Activated CD4-positive, alpha-beta T cell treated with anti-CD3 and anti-CD28 coated beads for 48 hours (primary cell): ENCODE results near the gene CTDSPL.
"Not testable (repeated sequence)": the region's sequence is repeated elsewhere in the genome, so short reads cannot be mapped to it uniquely, and the experiment has no call there.

Experiments
- DNase-seq: peaks from one replicate; pipeline ENCODE4 v3.0.0-alpha.2; 2020

CTDSPL gene, protein sequence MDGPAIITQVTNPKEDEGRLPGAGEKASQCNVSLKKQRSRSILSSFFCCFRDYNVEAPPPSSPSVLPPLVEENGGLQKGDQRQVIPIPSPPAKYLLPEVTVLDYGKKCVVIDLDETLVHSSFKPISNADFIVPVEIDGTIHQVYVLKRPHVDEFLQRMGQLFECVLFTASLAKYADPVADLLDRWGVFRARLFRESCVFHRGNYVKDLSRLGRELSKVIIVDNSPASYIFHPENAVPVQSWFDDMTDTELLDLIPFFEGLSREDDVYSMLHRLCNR

DNA sequence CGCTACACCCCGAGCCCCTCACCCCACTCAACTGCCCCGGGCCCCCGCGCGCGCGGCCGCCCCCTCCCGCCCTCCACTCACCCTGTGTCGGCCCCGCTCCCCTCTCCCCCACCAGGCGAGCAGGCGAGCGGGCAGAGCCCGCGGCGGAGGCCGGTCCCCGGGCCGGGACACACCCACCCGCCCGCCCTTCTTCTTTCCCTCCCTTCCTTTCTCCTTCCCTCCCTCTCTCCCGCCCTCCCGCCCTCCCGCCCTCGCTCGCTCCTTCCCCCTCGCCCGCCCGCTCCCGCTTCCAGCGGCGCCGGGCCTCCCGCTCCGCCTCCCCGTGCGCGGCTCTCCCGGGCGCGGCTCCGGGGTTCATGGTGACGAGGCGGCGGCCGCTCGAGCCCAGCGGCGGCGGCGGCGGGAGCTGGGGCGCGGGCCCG lies at the start of gene CTDSPL:
TSS of gene CTDSPL (plus strand) at position 261 of the 422 bp plus-strand sequence. CDS start 320 bp downstream, outside the sequence.
- DNase-seq, result peak; percentile 12

- DNase-seq, result no peak
These were observed 49.2 kb upstream of the CTDSPL start for GRCh38 chr3:37812499-37812896.

DNA sequence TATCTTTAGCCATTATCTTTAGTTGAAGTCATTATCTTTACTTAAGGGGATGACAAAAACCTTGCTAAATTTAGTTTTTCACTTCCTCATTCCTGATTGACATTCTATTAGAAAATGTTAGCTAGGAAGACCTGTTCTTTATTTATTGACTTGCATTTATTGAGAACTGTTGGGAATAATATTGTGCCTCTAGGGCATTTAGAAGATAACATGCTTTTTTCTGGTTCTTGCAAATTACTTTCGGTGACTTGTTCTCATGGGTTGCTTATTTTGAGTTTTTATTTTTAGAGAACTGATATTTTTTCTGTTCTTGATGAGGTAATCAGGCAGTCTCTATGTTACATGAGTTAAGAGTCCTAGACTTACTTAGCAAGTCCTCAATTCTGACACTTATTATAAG lies 48.3 kb upstream of the CTDSPL start:
- DNase-seq, result no peak

DNA sequence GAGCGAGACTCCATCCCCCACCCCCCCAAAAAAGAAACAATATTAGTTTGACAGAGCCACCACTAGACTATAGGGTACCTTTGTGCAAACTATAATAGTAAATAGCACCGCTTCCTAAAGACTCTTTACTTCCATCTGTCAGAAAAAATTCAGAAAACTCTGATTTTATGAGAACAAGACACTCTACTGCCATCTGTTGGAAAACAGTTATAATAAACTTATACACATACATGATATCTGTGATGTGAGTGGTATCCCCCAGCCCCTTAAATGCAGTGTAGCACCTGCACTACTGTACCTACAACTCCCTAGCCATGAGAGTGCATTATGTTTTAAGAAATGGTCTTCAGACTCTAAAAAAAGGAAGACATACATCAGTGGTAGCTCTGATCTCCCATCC lies 47.1 kb upstream of the CTDSPL start:
- no peak for DNase-seq

DNA sequence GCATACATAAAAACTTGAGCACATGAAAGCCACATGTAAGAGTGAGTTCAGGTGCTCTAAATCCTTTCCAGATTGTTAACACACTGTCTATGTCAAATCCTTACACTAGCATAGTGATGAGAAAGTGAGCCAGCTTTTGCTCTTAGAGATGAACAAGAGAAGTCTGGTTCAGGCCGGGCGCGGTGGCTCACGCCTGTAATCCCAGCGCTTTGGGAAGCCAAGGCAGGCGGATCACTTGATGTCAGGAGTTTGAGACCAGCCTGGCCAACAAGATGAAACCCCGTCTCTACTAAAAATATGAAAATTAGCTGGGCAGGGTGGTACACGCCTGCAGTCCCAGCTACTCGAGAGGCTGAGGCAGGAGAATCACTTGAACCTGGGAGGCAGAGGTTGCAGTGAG lies 46.5 kb upstream of the CTDSPL start:
- DNase-seq, result not testable (repeated sequence)

GRCh38 chr3:37816271-37816670 lies 45.4 kb upstream of the CTDSPL start:
- DNase-seq, result no peak

- DNase-seq, result no peak
These were observed 42.1 kb upstream of the CTDSPL start for GRCh38 chr3:37819591-37819990.

DNA sequence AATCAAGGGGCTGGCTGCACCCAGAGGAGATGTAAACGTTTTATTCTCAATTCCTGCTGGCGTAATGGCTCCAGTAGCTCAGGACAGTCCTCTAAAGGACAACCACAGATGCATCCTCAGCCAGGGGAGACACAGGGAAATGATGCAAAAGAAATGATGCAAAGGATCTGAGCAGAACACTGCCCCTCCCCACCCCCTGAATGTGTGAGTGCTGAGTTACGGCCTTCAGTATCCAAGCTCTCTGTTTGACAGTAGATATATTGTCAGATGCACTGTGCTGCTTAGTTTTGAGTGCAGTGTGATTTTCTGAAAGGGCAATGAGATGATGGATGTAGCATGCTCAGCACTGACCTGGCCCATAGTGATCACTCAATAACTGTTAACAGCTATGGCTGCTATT lies 41.4 kb upstream of the CTDSPL start:
- DNase-seq, result no peak

GRCh38 chr3:37823189-37823588 lies 38.5 kb upstream of the CTDSPL start:
- DNase-seq, result no peak

DNA sequence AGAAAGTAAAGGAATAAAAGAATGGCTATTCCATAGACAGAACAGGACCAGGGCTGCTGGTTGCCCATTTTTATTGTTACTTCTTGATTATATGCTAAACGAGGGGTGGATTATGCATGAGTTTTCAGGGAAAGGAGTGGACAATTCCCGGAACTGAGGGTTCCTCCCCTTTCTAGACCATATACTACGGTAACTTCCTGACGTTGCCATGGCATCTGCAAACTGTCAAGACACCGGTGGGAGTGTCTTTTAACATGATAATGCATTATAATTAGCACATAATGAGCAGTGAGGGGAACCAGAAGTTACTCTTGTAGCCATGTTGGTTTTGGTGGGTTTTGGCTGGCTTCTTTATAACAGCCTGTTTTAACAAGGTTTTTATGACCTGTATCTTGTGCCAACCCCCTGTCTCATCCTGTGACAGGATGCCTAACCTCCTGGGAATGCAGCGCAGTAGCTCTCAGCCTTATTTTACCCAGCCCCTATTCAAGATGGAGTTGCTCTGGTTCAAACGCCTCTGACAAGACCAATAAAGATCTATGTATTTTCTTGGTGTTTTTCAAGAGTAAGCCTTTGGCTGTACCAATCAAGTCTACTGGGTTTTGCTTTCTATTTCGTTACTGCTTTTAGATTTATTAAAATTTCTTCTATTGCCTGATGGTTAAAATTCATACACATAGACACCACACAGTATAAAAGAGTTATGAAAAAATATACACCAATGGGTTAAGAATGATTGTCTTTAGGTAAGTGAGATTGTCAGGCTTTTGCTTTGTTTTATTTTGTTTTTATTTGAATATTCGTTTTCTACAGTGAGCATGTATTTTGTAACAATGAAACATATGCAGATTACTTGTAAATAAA lies 37.4 kb upstream of the CTDSPL start:
- DNase-seq, result no peak

- no peak for DNase-seq
These were observed 36.7 kb upstream of the CTDSPL start for GRCh38 chr3:37824954-37825328.

DNA sequence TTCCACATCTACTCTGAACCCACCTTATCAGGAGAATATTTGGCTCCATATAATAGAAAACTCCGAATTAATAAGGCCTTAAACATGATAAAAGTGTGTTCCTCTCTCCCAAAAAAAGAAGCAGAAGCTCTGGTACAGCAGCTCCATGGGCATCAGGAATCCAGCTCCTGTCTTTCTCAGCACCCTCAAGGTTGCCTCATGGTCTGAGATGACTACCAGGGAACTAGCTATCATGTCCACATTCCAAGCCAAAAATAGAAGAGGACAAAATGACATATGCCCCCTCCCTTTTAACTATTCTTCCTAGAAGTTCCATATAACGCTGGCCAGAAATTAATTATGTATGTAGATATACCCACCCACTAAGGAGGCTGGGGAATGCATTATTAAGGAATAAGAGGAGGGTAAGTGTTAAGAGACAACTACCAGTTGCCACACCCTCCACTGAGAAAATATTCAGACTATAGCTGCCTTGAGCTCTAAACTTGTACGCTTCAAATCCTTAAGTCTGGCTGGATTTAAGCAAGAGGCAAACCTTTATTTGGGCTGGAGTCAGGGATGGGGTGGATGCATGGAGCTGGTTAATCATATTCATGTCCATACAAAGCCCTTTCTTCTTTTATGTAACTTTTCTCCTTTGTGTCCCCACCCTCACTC lies 35.8 kb upstream of the CTDSPL start:
- DNase-seq, result no peak

GRCh38 chr3:37826502-37826901 lies 35.2 kb upstream of the CTDSPL start:
- DNase-seq, result no peak

- DNase-seq, result no peak
These were observed 34.7 kb upstream of the CTDSPL start for GRCh38 chr3:37826933-37827332.

- DNase-seq, result no peak
These were observed 29.2 kb upstream of the CTDSPL start for GRCh38 chr3:37832480-37832879.

DNA sequence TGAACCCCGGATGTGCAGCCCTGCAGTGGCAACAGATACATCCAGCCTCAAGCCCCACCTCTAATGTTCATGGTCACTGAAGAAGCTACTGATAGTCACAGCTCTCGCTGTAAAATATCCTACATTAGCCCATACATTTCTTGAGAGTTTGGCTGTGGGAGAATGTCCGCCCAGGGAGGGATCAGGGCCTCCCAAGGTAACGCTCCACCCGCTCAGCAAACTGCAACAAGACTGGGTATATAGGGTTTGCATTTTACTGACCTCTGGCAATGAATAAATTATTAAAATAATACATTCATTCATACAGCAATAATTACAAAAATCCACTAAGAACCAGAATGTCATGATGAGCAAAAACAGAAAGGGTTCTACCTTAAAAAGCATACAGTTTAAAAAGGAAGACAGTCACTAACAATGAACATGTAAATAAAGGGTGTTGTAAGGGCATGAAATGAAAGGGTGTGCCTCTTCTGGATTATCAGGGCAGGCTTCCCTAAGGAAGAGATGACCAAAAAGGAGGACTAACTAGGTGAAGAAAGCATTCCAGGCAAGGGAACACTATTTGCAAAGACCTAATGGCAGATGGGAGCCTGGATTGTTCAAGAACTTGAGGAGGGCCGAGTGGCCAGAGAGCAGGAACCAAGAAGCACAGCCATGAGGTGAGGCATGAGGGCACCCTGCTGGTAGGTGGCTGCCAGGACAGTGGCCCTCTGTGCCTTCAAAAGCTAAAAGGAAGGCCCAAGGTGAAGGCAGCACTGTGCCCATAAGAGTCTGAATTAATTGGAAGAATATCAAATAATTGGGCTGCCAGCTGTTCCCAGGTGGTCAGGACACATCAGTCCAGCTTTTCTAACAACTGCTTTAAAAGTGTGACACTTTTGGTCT lies 28.1 kb upstream of the CTDSPL start:
- no peak for DNase-seq

- DNase-seq, result no peak
These were observed 25.1 kb upstream of the CTDSPL start for GRCh38 chr3:37836589-37836988.

GRCh38 chr3:37847689-37848088 lies 14.0 kb upstream of the CTDSPL start:
- DNase-seq, result no peak

DNA sequence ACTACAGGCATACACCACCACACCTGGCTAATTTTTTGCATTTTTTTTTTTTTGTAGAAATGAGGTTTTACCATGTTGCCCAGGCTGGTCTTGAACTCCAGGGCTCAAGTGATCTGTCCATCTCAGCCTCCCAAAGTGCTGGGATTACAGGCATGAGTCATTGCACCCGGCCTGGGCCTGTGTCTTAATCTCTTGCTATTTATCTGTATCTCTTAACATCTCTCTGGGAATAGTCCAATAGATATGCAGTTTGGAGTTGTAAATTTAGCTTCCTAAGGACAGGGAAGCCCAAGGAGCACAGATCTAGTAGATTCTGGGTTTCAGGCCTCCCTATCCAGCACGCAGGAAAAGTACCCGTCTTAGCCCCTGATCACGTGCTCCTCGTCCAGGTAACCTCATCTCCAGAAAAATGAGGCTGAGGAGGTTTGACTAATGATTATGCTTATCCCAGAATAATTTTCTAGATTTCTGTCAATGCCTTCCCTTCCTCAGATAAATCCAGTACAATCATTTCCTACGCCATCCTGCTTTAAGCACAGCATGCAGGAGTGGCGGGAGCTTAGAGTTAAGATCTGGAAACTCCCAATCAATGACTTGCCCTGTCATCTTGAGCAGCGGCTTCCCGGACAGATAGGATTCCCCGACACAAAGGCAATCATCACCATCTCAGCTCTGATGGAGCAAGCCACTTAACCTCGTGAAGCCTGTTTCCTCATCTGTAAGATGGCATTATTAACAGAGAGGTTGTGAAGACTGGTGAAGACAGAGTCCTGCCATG lies 12.3 kb upstream of the CTDSPL start:
- DNase-seq, result no peak

- DNase-seq, result no peak
These were observed 9.6 kb upstream of the CTDSPL start for GRCh38 chr3:37852097-37852496.

DNA sequence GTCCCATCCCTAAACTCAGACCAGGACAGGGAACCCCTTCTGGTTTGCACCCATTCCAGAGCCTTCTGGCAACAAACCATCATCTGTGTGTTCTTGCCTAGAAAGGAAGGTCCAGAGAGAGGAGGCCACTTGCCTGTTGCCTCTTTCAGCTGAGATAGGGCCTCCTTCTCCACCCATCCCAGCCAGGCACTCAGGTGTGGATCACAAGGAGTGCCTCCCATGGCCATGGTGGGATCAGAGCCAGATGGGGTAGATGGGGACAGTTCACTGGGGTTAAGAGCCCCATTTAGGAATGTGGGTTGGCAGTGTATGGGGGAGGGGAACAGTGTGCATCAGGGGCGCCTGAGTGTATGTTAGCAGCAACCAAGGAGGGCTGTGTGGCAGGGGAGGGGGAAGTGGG lies 8.9 kb upstream of the CTDSPL start:
- no peak for DNase-seq
